Stromal cell of bone marrow (primary cell): ENCODE results near the gene ADPRS.

Experiments
- DNase-seq: peaks from one replicate; pipeline ENCODE4 v3.0.0-alpha.2; 2012; ENCODE audit warnings: low read depth

The ADPRS gene, protein sequence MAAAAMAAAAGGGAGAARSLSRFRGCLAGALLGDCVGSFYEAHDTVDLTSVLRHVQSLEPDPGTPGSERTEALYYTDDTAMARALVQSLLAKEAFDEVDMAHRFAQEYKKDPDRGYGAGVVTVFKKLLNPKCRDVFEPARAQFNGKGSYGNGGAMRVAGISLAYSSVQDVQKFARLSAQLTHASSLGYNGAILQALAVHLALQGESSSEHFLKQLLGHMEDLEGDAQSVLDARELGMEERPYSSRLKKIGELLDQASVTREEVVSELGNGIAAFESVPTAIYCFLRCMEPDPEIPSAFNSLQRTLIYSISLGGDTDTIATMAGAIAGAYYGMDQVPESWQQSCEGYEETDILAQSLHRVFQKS

DNA sequence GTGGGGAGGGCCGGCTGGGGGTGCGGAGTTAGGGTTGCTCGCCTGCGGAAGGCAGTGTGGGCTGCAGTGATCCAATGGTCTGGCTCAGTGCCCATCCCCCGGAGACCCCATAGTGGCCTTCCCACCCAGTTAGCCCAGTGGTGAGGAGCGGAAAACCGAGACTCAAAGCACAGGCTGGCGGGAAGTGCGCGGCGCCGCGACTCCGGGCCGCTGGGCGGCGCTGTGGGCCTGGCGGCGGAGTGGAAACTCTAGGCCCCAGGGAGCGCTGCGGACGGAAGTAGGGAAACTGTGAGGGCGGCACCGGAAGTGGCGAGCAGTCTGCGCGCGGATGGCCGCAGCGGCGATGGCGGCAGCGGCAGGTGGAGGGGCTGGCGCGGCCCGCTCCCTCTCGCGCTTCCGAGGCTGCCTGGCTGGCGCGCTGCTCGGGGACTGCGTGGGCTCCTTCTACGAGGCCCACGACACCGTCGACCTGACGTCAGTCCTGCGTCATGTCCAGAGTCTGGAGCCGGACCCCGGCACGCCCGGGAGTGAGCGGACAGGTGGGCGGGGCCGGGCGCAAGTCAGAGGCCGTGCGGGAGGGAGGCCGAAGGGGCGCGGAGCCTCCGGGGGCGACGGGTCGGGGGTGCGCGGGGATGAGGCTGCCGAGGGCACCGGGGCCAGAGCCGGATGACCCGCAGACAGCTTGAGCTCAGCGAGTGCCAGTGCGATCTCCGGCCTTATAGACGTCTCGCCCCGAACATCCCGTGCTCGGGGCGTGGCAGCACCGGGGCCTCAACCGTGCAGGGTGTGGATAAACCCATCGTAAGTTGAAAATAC is at the start of gene ADPRS:
Gene ADPRS (plus strand): TSS at position 316 of the 816 bp plus-strand sequence. CDS start 13 bp downstream, at position 329.
- DNase-seq = peak; percentile 70

DNA sequence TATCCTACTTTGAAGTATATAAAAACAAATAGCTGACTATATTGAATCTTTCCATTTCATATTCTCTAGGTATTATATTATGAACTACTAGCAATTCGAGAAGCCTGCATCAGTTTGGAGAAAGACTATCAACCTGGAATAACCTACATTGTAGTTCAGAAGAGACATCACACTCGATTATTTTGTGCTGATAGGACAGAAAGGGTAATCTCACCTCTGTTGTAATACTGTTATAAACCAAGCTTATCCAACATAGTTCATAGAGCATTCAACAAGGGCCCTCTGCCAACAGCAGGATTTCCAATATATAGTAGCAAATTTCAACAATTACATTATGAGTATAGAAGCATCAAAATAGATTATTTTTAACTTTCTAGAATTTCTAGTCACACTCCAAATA is 48.5 kb upstream of the ADPRS start:
- DNase-seq = no peak

DNA sequence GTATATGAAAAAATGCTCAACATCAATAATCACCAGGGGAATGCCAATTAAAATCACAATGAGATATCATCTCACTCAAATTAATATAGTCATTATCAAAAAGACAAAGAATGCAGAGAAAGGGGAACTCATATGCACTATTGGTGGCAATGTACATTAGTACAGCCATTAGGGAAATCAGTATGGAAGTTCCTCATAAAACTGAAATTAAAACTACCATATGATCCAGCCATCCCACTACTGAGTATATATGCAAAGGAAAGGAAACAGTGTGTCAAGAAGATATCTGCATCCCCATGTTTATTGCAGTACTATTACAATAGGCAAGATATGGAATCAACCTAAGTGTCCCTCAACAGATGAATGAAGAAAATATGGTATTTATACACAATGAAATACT is 36.9 kb upstream of the ADPRS start:
- no peak for DNase-seq

DNA sequence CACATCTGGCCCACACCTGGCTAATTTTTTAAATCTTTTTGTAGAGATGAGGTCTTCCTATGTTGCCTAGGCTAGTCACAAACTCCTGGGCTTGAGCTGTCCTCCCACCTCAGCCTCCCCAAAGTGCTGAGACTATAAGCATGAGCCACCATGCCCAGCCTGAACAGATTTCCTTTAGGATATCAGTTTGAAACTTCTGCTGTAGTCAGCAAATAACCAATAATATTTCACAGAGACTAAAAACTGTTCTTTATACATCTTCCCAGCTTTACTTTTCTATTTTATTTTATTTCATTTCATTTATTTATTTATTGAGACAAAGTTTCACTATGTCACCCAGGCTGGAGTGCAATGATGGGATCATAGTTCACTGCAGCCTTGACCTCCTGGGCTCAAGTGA is 34.7 kb upstream of the ADPRS start:
- DNase-seq = no peak

DNA sequence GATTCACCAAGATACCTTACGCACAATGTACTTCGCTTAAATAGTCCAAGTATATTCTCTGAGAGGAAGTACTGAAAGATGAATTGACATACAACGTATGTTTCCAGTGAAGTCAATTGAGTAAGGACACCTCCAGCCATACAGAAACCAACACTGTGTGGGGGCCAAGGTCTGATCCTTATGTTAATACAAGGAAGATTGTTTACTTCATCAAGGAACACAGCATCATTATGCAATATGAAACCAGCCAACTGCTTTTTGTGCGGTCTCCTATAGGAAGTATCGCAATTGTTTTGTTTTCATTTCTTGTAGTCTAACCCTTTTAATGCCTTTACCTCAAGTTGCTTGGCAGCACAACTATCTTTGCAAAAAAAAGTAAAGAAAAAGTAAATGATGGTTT is 33.0 kb upstream of the ADPRS start:
- no peak for DNase-seq

DNA sequence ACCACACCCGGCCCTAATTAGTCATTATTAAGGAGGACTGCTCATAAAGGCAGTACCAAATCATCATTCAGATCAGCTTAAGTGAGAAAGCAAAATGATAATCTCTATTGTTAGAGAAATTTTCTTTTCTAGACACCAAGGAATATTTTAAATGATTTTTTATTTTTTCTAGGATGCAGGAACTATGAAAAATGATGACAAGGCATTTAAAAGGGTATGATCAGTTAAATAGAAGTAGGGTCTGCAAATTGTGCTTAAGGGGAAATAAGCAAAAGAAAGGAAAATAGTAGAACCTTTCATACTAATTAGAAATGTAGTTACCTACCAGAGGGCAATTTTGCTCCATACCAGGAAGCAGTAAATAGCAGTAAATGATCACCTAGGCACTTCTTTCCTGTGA is 26.4 kb upstream of the ADPRS start:
- DNase-seq = no peak

DNA sequence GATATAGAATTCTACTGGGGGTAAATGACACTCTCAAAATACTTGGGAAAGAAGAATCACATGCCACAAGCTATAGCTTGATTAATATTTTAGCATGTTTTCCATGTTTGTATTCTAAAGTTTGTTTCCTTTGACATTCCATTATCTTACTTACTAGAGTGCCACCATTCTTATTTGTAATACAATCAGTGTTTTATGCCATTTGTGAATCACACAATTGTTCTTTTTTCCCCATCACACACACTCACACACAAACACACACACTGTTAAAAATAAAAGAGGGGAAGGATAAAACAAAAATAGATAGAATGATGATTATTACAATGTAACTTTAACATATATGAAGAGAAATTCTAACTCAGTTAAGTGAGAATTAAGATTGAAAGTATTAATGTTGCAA is 20.8 kb upstream of the ADPRS start:
- DNase-seq = no peak

DNA sequence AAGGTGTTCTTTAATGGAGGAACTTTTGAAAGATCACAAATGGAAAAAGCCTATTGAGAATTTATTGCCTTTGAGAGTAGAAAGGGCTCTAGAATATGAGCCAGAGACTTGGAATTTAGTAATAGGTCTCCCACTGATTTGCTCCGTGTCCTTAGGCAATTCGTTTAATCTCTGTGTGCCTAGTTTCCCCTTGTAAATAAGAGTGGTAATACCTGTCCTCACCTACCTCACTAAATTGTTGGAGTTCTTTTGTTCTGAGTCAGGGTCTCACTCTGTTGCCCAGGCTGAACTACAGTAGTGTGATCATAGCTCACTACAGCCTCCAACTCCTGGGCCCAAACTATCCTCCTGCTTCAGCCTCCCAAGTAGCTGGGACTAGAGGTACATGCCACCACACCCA is 19.8 kb upstream of the ADPRS start:
- no peak for DNase-seq

DNA sequence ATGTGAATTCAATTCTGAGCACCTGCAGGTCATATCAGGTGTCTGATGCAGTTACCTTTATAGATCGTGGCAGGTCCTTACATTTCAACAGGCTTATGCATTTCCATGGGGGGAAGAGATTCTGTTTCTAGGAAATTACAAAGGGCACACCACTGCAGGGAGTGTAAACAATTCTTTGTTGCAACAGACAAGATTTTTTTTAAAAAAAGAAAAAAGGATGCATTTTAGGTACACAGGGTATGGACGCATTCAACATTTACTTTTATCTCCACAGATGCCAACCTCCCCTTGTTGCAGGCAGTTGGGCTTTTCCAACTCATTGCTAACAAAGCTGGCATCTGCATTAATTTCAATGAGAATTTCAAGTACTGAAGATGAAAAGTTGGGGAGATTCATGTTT is 18.3 kb upstream of the ADPRS start:
- no peak for DNase-seq

DNA sequence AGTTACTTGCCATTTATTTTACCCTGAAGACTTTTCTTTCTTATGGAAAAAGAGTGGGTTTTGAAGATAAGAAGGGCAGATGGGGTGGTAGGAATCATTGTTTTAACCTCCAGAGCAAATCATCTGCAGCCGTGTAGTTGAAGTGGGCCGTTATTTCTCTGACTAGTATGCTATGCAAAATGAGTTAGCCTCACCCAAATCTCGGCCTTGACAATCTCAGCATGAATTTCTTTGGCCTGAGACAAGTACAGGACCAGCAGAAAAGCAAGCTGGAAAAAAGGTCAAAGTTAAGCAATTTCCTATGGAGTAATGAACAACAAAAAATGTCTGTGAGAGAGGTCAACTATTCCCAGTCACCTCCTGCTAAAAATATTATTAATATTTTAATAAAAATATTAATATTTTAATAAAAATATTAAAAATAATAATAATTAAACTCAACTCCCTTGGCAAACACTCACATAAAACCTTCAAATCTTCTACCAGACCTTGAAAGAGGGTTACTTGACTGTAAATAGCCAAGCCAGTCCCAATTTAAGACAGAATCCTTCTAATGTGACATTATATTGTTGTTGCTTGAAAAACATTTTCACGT is 11.6 kb upstream of the ADPRS start:
- DNase-seq = no peak

DNA sequence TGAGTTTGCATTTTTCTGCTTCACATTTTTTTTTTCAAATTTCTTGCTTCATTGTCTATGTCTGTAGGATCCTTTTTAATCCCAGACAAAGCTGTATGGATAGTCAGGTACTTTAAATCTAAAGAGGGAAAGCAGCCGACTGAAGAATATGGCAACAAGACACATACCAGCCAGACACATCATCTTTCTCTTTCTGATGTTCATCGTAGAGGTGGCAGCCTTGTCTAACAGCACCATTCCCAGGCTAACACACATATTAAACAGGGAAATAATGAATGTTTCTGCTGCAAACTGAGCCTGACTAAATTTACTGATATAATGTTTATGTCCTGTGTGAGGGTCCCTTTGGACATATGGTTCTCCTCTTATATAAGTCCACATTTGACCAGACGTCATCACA is 8.5 kb upstream of the ADPRS start:
- DNase-seq = no peak

DNA sequence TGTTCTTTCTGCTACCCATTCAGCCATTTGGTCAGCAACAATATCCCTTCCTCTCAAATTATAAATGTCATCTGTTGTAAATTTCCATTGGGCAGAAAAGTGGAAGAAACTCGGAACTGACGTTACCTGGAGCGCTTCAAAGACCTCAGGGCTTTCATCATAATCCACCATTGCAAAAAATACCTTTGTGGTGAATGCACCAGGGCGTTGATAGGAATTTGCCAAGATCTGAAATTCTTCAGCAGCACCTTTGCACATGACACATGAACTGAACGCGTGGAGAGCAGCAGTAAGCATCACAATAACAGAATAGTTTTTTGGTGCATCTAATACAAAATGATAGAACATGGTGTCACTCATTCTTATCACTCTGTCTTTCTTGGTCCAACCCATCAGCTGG is 7.9 kb upstream of the ADPRS start:
- no peak for DNase-seq

DNA sequence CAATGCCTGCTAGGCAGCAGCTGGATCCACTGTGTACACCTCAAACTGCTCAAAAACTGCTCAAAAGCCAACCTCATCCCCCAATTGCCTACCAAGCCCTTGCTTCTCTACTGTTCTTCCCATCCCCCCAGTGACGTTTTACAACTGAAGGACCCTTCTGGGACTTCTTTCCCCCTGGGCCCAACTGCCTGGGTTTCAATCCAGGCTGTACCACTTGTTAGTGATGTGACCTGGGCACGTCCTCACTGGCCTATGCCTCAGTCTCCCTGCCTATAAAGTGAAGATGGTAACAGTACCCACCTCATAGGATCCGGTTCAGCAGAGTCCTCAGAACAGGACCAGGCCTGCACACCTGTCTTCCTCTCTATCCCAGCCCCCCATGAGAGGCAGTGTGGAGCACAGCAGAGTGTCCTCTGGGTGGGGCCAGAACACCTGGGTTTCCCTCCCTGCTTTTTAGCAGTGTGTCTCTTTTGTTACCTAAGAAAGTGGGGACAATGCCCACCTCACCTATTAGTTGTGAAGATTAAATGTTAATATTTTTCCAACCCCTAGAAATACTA is 6.7 kb upstream of the ADPRS start:
- no peak for DNase-seq

DNA sequence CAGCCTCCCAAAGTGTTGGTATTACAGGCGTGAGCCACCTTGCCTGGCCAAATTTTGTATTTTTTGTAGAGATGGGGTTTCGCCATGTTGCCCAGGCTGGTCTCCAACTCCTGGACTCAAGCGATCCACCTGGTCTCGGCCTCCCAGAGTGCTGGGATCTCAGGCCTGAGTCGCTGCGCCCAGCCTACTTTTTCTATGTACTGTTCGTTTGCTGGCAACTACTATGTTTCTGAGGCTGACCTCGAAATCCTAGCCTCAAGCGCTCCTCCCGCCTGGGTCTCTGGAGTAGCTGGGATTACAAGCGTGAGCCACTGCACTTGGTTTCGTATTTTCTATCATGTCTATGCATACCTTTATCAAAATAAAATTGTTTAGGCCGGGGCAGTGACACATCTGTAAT is 5.5 kb upstream of the ADPRS start:
- no peak for DNase-seq

DNA sequence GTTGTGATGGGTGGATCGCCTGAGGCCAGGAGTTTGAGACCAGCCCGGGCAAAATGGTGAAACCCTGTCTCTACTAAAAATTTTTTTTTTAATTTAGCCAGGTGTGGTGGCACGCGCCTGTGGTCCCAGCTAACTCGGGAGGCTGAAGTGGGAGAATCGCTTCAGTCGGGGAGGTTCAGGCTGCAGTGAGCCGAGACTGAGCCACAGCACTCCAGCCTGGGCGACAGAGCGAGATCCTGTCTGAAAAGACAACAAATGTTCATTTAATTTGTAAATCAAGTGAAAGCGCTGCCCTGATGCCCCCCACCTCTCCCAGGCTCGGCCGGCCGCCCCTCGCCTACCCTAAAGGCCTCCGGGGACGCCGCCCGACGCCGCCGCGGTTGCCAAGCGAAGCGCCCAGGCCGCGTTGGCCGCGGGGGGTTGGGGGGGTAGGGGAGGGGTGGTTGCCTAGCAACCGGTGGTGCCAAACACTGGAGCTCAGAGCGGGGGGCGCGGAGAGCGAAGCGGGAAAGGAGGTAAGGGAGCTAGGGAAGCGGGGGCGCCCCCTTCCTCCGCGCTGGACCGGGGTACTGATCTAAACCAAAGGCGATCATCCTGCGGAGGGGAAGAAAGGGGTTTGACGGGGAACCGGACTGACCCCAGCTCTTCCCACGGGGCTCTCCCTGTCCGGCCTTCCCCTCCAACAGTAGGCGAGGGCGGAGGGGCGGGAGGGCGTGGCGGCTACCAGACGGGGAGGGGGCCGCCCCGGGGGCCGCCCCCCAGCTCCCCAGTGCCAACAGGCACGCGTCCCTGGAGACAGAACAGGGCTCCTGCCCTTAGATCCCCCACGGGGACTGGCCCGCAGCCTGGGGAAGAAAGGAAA is 4.8 kb upstream of the ADPRS start, which contains the start of gene TEKT2:
Gene TEKT2 (plus strand): TSS at position 460 of the 862 bp plus-strand sequence. CDS start 828 bp downstream, outside the sequence.
- DNase-seq = no peak

DNA sequence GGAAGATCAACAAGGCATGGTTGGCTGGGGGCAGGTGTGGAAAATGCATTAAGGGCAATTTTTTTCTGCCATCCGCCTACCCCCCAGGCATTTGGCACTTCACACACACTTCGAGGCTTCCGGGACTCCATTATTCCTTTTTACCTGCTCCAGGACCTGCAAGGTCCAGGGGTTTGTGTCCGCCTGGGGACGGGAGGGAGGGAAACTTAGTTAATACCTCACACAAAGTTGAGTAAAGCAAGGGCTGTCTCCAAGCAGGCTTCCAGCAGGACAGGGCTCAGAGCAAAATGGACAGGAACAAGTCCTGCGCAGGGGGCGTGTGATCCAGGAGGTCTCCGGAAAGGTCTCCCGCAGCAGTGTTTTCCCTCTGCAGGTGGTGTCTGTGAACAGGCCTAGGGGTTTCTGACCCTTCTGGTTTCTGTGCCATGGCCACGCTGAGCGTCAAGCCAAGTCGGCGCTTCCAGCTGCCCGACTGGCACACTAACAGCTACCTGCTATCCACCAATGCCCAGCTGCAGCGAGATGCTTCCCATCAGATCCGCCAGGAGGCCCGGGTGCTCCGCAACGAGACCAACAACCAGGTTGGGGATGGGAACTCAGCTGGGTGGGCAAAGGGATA is 4.1 kb upstream of the ADPRS start:
- no peak for DNase-seq

DNA sequence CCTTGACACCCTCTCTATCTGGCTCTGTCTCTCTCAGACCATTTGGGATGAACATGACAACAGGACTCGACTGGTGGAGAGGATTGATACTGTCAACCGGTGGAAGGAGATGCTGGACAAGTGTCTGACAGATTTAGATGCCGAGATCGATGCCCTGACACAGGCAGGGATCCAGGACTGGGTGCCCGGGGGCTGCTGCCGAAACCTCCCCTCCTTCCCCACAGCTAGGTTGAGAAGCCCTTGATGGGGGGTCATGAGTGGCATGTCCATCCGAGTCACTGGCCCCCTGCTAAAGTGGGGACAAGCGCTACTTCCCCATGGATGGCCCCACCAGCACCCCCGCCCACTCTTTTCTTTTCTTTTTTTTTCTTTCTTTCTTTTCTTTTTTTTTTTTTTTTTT is 3.6 kb upstream of the ADPRS start:
- DNase-seq = no peak

DNA sequence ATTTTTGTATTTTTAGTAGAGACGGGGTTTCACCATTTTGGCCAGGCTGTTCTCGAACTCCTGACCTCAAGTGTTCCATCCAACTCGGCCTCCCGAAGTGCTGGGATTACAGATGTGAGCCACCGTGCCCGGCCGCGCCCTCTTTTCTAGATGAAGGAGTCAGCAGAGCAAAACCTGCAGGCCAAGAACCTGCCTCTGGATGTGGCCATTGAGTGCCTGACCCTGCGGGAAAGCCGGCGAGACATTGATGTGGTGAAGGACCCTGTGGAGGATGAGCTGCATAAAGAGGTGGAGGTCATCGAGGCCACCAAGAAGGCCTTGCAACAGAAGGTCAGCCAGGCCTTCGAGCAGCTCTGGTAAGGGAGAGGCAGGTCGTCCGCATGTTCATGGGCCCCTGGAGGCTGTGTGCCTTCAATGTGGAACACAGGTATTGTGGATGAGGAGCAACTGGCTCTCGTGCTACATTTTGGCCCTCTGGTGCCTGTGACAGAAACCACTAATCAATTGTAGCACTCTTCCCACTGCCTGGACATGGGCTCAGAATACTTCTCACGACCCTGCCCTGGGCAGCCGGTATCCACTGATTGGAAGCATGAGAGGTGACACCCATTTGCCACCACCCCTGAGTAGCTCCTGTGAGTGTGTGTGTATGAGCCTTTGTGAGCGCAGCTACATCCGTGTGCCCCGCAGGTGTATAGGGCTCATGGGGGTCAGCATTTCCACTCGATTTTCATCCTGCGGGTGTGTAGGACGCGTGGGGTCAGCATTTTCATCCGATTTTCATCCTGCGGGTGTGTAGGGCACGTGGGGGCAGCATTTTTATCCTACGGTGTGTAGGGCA is 2.8 kb upstream of the ADPRS start:
- DNase-seq = no peak

DNA sequence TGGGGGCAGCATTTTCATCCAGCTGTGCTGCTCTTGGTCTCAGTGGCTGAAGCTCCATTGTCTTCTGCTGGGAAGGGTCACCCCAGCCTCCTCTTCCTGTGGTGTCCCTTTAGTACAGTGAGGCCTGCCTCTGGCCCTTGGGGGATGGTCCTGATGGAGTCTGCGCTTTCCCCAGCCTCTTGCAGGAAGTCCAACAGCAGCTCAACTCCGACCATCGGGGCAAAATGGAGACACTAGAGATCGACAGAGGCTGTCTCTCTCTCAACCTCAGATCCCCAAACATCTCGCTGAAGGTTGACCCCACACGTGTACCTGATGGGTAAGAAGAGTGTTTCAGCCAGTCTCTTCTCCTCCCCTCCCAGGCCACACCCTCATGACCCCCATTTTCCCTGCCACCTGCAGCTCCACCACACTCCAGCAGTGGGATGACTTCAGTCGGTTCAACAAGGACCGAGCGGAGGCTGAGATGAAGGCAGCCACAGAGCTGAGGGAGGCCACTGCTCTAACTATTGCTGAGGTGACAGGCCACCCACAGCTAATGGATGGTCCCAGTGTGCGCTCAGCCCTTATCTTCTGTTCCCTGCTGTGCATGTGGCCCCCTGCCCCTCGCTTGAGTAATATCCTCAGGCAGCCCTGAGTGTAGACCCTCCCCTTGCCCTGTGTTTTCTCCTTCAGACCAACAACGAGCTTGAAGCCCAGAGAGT is 2.0 kb upstream of the ADPRS start:
- DNase-seq = no peak
